ENCODE data around the gene ROR2. TPM values are rescaled to one million over a fixed set of nuclear protein-coding genes. Genes with fewer than 3 reads are reported as not detected.
"Not testable (repeated sequence)": the region's sequence is repeated elsewhere in the genome, so short reads cannot be mapped to it uniquely, and the experiment has no call there.

Gene ROR2
- polyA plus RNA-seq, 3 donors, result 0.67 to 3.7 (median 2.8) TPM

GRCh38 chr9:91933556-91934352 is 16.3 kb downstream of the ROR2 start:
- no peak overlapping the region for H3K27ac ChIP-seq (ENCODE audit: low read depth, low read length)
- 70 to 87% (median 72%) methylated on average over 8 of the region's 8 CpGs for WGBS, 3 donors

GRCh38 chr9:91930475-91930874 is 19.6 kb downstream of the ROR2 start:
- 77 to 88% (median 85%) methylated on average over 3 of the region's 3 CpGs for WGBS, 3 donors
- H3K27ac ChIP-seq (ENCODE audit: low read depth, low read length), result no peak overlapping the region

GRCh38 chr9:91929331-91929730 is 20.7 kb downstream of the ROR2 start:
- 94% methylated on average over 7 of the region's 7 CpGs for WGBS, 3 donors

GRCh38 chr9:91927922-91928510 is 22.0 kb downstream of the ROR2 start:
- WGBS, 3 donors, result 87 to 93% (median 89%) methylated on average over 8 of the region's 8 CpGs

More at GRCh38 chr9:91929331-91929730, 20.7 kb downstream of the ROR2 start:
- H3K27ac ChIP-seq (ENCODE audit: low read depth, low read length), result no peak overlapping the region

GRCh38 chr9:91924090-91924489 is 25.9 kb downstream of the ROR2 start:
- H3K27ac ChIP-seq (ENCODE audit: low read depth, low read length), result no peak overlapping the region
- WGBS, 3 donors, result 80 to 90% (median 82%) methylated on average over 6 of the region's 6 CpGs

More at GRCh38 chr9:91927922-91928510, 22.0 kb downstream of the ROR2 start:
- H3K27ac ChIP-seq (ENCODE audit: low read depth, low read length), result no peak overlapping the region

- WGBS, 3 donors, result 50 to 59% (median 51%) methylated on average over 1 of the region's 1 CpG
- H3K27ac ChIP-seq (ENCODE audit: low read depth, low read length), result no peak overlapping the region
Measured at GRCh38 chr9:91923145-91923544, 26.9 kb downstream of the ROR2 start.

- no peak overlapping the region for H3K27ac ChIP-seq (ENCODE audit: low read depth, low read length)
- 88 to 95% (median 92%) methylated on average over 9 of the region's 9 CpGs for WGBS, 3 donors
Measured at GRCh38 chr9:91921371-91921770, 28.7 kb downstream of the ROR2 start.

GRCh38 chr9:91920630-91921350 is 29.2 kb downstream of the ROR2 start:
- 71 to 77% (median 76%) methylated on average over 6 of the region's 6 CpGs for WGBS, 3 donors
- no peak overlapping the region for H3K27ac ChIP-seq (ENCODE audit: low read depth, low read length)

- WGBS, 3 donors, result 92 to 95% (median 95%) methylated on average over 5 of the region's 5 CpGs
Measured at GRCh38 chr9:91919621-91920020, 30.4 kb downstream of the ROR2 start.

GRCh38 chr9:91917436-91917835 is 32.6 kb downstream of the ROR2 start:
- WGBS, 3 donors, result 89 to 92% (median 91%) methylated on average over 7 of the region's 7 CpGs
- H3K27ac ChIP-seq (ENCODE audit: low read depth, low read length), result no peak overlapping the region

More at GRCh38 chr9:91919621-91920020, 30.4 kb downstream of the ROR2 start:
- no peak overlapping the region for H3K27ac ChIP-seq (ENCODE audit: low read depth, low read length)

- no peak overlapping the region for H3K27ac ChIP-seq (ENCODE audit: low read depth, low read length)
- WGBS, 3 donors, result 66 to 79% (median 77%) methylated on average over 10 of the region's 10 CpGs
Measured at GRCh38 chr9:91915524-91916263, 34.3 kb downstream of the ROR2 start.

- H3K27ac ChIP-seq (ENCODE audit: low read depth, low read length), result no peak overlapping the region
- WGBS, 3 donors, result 96 to 98% (median 97%) methylated on average over 9 of the region's 9 CpGs
Measured at GRCh38 chr9:91914937-91915336, 35.1 kb downstream of the ROR2 start.

- WGBS, 3 donors, result 89 to 98% (median 93%) methylated on average over 10 of the region's 10 CpGs
Measured at GRCh38 chr9:91914404-91914803, 35.6 kb downstream of the ROR2 start.

GRCh38 chr9:91913986-91914385 is 36.0 kb downstream of the ROR2 start:
- WGBS, 3 donors, result 72 to 85% (median 72%) methylated on average over 8 of the region's 8 CpGs
- no peak overlapping the region for H3K27ac ChIP-seq (ENCODE audit: low read depth, low read length)

More at GRCh38 chr9:91914404-91914803, 35.6 kb downstream of the ROR2 start:
- no peak overlapping the region for H3K27ac ChIP-seq (ENCODE audit: low read depth, low read length)

- 59 to 93% (median 74%) methylated on average over 2 of the region's 2 CpGs for WGBS, 3 donors
- H3K27ac ChIP-seq (ENCODE audit: low read depth, low read length), result no peak overlapping the region
Measured at GRCh38 chr9:91913096-91913495, 36.9 kb downstream of the ROR2 start.

GRCh38 chr9:91911657-91912056 is 38.4 kb downstream of the ROR2 start:
- H3K27ac ChIP-seq (ENCODE audit: low read depth, low read length), result no peak overlapping the region
- WGBS, 3 donors, result 47 to 78% (median 54%) methylated on average over 2 of the region's 2 CpGs

- not testable (repeated sequence) for H3K27ac ChIP-seq (ENCODE audit: low read depth, low read length)
- 89 to 97% (median 89%) methylated on average over 3 of the region's 3 CpGs for WGBS, 3 donors
Measured at GRCh38 chr9:91909256-91909655, 40.8 kb downstream of the ROR2 start.

- H3K27ac ChIP-seq (ENCODE audit: low read depth, low read length), result no peak overlapping the region
- WGBS, 3 donors, result 48 to 92% (median 53%) methylated on average over 4 of the region's 4 CpGs
Measured at GRCh38 chr9:91908746-91909145, 41.3 kb downstream of the ROR2 start.

GRCh38 chr9:91908293-91908623 is 41.8 kb downstream of the ROR2 start:
- WGBS, 3 donors, result 77 to 81% (median 77%) methylated on average over 2 of the region's 2 CpGs
- no peak overlapping the region for H3K27ac ChIP-seq (ENCODE audit: low read depth, low read length)

All from adipose tissue (tissue), 3 donors.